GM19328 (cell line): Measurements from ENCODE around the gene TP73.

Experiments used
- ATAC-seq: cut with Tn5 transposase; IDR thresholded peaks from one replicate; pipeline ENCODE4 v1.9.1; 2021; ENCODE audit warnings: mild to moderate bottlenecking, moderate library complexity; ENCODE audit not compliant: unreplicated experiment

Gene TP73

DNA sequence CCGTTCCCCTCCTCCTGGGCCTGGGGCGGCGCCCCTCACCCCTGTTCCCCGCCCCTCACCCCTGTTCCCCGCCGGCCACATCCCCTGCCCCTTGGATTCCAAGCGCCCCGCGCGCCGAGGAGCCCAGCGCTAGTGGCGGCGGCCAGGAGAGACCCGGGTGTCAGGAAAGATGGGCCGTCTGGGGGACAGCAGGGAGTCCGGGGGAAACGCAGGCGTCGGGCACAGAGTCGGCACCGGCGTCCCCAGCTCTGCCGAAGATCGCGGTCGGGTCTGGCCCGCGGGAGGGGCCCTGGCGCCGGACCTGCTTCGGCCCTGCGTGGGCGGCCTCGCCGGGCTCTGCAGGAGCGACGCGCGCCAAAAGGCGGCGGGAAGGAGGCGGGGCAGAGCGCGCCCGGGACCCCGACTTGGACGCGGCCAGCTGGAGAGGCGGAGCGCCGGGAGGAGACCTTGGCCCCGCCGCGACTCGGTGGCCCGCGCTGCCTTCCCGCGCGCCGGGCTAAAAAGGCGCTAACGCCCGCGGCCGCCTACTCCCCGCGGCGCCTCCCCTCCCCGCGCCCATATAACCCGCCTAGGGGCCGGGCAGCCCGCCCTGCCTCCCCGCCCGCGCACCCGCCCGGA is at the start of gene TP73:
TP73 (plus strand) TSS at position 587 of the 618 bp plus-strand sequence. CDS start 29,850 bp downstream, outside the sequence.
- ATAC-seq = no peak

DNA sequence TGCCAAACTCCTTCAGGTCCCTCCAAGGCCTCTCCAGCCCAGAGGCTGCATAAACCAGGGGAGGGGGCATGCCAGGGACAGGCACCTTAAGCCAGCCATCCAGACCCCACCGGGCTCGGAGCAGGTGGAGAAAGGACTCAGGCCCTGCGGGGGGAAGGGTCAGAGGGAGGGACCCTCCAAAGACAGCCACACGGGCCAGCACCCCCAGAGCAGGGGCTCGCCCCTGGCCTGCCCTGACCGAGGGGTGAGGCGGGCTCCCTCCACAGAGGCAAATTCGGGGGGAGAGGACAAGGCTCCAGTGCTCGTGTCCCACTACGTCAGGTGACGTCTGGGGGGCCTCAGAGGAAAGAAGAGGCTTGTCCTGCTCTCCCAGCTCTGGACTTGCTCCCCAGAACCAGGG is 49.2 kb upstream of the TP73 start:
- ATAC-seq = no peak

DNA sequence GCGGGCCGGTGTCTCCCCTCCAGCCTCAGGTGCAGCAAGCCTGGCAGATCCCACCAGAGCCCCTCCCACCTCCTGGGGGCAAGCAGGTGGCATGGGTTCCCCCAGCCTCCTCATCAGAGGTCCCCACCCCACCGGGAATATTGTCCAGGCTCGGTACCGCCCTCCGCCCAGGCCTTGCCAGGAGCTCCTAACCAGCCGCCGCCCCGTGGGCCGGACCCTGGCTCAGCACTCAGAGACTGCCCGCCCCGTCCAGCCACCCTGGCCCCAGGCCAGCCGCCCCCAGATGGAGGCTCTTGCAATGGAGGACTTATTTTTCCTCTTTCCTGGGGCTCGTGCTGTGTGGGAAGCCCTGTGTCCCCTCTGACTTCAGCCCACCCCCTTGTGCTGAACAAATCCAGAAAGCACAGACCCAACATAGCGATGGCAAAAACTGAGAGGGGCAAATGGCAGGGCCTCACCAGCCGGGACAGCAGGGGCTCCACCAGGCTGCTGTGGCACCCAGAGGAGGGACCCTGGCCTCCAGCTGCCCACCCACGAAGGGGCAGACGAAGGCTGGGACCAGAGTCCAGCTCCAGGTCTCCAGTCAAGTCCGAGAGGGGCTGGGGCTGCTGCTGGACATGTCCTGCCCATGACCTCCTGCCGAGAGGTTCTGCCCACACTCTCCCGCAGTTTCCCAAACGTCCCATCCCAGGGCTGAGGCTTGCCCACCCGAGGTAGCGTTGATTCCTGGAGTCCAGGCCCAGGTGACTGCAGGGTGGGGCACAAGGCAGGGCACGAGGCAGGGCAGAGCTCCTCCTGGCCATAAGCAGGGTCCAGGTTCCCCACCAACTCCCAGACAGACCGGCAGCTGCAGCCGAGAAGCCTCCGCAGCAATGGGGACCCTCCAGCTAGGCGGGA is 48.5 kb upstream of the TP73 start:
- no peak for ATAC-seq

DNA sequence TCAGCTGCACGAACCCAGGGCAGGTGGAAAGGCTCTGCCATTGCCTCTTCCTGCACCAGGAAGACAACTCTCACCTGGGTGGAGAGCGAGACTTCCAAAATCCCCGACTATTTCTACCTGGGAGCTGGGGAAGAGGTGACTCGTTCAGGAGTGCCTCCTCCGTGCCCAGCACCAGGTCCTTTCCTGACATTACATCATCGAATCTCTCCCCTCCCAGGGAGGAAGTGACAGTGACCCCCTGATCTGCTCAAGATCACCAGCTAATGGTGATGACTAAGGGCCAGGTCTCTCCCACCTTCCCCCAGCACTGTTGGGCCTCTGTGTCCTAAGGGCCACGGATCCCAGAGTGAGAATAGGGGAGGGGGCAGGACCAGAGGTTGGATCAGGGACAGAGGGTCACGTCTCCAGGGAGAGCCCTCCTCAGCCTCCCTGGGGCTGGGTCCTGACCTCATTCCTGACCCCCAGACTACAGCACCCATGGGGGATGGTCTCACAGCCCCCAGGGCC is 47.8 kb upstream of the TP73 start:
- no peak for ATAC-seq

DNA sequence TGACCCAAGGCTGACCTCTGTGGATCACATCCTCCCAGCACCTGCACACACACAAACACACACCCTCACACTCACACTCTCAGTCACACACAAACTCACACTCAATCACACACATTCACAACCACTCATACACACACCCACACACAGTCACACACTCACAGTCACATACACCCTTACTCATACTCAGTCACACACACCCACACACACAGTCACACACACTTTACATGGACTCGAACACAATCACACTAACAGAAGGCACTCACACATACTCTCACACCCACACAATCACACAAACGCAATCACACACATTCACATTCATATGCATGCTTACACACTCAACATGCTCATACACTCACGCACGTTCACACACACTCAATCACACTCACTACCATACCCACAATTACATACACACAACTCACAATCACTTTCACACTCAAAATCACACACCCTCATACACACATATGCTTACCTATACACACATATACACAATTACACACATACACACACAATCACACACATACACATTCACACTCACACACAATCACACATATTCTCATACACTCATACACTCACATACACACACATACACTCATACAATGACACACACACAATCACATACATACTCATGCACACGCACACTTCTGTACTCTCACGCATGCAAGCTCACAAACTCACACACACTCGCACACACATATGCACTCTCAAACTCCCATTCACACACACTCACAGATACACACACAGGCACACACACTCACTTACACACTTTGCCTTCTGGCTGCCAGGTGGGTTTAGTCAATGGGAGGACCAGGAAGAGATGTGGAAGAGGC is 47.1 kb upstream of the TP73 start:
- no peak for ATAC-seq

DNA sequence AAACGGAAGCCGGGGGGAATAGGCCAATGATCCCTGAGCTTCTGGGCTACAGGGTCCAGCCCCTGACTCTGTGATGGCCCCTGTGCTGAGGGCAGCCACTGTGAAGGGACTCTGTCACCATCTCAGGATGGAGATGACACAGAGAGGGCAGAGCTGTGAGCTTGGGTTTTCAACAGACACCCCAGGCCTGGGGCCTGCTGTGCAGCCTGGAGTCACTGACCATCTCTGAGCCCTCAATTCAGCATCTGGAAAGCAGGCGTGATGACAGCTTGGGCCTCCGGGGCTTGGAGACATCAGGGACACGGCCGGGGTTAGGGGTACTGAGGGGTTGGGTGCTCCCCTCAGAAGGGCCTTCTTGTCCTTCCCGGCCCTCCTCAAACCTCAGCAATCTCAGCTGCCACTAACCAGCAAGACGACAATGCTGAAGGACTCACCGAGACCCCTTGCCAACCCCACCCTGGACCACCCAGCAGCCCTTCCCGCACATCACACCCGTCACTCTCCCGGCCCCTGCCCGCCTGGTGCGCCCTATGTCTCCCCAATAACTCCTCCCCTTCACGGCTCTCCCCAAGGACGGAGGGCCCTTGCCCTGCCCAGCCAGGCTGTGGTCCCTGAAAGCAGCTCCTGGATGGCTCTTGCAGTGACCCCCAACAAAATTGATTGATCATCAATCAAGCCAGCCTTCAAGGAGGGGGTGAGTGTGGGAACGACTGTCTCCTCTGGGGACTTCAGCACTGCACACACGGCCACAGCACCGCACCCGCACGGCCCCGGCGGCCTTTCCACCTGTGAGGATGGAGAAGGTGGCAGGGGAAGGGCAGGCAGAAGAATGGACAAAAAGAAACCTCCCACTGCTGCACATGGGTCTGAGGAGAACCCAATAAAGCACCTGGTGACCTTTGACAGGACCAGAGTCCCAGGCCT is 45.3 kb upstream of the TP73 start:
- ATAC-seq = no peak

DNA sequence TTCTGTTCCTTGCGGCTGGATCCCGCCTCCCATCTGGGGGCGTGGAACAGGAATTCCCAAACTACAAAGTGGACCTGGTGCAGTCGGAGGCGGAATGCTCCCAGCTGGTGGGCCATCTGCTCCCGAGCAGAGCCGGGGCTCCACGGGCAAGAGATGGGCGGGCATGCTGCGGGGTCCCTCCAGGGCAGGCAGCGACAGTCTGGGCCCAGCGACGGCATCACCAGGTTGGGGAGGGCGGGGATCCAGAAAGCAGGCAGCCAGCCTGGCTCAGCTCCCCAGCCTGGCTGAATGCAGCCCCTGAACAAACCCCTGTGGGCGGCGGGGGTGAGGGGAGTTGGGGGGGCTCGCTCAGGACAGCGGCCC is 44.6 kb upstream of the TP73 start:
- no peak for ATAC-seq

DNA sequence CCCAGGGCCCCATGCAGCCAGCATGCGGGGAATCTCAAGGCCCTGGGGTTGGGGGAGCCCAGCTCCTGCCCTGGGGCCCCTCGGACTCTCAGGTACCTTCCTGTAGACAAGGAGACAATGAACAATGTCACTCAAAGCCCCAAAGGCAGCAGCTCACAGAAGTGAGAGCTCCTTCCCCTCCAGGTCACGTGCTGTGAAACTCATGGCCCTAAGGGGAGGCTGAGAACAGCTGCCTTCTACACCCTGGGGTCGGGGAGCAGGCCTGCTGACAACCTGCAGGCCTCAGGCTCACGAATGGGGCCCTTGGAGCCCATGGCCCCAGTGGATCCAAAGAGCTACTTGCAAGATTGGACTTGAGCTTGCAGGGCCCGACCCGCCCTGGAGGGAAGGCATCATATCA is 44.2 kb upstream of the TP73 start:
- no peak for ATAC-seq

DNA sequence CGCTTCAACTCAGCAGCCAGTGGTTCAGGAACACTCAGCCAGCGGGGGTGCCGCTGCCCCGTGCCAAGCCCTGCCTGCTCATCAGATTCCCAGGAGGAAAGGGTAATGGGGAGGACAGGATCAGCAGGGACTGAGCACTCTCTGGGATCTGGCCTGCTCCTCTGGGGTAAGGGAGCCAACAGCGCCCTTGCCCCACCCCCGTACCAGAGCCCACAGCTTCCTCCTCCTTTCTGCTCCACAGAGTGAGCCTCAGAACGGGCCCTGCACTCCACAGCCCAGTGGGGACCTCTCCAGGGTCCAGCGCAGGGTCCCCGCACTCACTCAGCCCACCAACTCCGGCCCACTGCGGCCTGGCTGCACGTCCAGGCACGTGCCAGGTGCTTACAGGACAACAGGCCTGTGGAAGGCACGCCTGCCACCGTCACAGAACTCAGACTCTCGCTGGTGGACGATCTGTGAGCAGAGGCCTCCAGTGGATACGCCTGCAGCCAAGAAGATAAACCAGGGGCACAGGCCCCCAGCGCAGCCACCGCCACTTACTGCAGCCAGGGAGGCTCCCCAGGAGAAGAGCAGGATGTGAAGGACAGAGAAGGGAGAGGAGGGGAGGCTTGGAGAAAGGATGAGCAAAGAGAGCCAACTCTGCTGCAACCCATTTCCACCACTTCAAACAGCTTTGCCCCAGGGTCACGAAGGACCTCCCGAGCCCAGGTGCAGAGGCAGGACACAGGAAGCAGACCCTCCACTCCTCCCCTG is 43.1 kb upstream of the TP73 start:
- ATAC-seq = no peak

DNA sequence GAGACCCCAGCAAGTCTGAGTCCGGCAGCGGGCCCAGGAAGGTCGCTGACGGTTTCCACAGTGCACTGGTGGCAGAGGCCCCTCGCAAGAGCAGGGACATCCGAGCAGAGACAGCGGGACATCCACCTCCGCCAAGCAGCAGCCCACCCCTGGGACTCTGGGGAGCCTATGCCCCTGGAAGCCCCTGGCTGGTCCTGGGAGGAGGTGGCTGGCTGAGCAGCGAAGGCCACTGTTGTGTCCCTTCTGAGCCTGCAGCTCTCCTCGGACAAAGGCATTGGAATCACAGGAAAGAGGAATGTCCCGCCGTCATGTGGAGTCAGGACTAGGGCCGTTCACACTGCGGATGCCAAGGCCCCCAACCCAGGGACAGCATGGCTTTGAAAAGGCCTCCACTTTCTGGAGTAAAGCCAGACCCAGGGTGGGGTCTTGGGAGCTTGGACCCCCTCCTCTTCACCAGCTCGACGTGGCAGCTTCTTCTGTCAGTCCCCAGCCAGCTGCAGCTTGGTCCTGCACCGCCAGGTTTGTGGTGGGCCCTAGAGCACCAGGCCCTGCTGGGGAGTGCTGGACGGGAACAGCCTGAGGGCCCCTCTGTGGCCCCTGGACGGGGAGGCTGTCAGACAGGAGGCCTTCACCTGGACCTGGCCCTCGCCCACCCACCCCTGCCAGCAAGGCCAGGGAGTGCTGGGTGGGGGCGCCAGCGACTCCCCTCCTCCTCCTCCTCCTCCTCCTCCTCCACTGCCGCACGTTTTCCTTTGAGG is 42.4 kb upstream of the TP73 start:
- no peak for ATAC-seq

DNA sequence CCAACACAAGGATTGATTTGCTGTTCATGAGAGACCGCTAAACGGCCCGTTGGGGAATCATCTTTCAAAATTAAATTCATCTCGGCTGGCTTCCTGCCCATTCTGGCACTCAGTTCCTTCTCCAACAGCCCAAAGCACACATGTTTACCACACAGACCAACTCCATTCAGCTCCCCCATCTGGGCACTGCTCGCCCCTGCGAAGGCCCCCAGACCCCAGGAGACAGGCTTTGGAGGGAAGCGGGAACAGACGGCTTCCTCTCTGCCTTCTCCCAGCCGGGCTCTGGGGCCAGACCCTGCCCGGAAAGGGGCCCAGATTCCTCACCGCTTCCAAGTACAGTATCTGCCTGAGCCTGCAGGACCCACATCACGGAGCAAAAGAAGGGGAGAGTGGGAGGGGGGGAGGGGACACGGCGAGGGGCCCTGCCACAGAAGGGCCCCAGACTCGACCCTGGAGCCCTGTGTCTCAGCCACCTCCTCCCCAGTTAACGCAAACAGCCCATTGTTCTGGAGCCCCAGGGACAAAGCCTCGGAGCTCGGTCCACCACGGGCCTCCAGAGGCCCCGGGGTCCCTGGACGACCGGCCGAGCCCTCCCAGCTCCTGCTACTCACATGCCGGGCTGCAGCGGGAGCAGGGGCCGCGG is 41.7 kb upstream of the TP73 start:
- no peak for ATAC-seq

DNA sequence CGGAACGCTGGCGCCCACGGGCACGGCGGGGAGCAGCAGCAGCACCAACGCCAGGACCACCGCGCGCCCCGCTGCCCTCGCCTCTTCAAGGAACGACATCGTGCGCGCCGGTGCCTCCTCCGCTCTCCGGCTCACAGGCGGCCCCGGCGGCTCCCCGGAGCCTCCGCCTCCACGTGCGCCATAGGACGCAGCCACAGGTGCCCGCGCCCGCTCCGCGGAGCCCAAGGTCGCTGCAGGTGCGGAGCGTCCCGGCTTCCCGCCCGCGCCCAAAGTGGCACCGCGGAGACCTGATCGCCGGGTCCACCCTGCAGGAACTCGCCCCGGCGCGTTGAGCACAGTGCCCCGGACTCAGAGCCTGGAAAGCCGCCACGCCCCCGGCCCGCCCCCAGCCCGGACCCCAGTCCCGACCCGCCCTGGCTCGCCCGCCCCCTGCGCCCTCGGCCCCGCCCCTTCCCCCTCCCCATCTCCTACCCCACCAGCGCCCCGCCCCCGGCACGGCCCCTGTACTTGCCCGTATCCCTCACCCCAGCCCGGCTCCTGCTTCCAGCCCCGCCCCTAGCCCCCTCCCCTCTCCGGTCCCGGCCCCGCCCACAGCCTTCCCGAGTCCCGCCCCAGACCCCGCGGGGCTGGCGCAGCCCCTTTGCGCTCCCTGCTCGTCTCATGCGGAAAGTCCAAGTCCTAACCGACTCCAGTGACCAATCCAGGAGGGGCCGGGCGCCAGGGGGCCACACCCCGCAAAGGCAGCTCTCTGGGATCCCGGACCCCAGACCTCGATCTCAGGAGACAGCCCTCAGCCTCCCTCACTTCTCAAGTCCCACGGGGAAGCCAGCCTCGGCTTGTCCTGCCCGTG is 40.9 kb upstream of the TP73 start, which contains the start of gene MEGF6:
MEGF6 (minus strand) TSS at position 339 of the 850 bp plus-strand sequence; CDS start at position 99, 240 bp downstream.
- ATAC-seq = no peak

DNA sequence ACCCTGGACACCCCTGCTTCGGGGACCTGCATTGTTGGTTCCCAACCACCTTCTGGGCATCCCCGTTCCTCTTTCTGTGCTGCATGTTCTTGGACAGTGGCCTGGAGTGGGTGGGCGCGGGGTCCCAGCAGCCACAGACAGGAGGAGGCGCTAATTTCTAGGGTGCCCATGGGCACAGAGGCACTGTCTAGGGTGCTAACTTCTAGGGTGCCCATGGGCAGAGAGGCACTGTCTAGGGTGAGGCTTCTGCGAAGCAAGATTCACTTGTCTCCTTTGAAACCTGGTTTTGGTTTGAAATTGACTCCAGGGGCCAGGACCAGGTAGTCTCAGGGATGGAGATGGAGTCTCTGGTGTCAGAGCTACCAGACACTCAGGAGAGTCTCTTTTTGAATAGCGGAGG is 40.2 kb upstream of the TP73 start:
- ATAC-seq = no peak

DNA sequence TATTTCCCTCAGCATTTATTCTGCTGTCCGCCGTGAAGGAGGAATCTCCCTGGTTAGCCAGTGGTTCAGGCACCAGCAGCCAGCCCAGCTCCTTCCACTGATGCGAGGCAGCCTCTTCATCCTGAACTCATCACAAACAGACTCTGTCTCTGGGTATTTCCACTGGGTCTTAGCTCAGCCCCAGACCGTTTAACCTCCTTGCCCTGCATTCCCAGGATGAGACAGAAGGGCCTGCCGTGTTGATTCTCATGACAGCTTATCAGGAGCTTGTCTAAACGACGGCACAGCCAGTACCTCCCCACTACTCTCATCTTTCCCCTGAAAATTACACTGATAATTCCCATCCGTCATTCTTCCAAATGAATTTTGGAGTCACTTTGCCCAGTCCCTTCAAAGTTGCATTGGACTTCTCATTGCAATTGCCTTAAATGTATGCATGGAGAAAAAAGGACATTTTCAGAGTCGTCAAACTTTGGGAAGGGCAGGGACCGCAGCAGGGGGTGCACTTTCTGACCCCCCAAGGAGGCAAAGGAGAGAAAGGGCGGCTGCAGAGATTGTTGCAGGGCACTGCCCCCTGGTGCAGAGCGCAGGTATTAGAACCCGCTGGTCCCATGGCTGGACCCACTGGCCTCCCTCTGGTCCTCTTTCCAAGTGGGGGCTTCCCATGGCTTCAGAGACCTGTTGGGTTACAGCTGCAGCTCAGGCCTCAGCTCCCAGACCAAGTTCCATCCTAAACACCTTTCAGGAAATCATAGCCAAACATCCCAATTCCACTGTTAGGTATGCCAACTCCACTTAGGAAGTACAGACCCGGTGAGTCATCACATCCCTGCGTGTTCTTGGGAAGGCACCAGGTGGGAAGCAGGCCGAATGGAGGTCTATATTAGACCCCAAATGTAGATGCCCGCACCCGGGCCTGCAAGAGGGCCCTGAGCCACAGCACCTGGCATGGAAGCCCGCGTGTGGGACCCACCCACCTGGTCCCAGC is 37.3 kb upstream of the TP73 start:
- ATAC-seq = no peak

DNA sequence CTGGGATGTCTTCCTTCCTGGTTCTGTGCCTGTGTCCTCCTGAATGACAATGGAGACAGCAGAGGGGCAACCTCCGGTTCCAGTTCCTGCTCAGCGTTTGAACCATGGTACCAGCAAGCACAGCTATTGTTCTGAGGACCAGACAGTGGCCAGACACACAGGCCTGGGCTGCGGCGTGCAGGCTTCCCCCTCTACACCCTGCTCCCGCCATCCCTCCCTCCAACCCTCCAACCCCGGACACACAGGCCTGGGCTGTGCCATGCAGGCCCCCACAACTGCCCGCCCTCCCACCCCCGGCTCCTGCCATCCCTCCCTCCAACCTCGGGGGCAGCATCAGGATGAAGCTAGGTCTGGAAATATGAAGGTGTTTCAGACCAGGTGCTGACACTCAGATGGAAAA is 35.5 kb upstream of the TP73 start:
- ATAC-seq = no peak

DNA sequence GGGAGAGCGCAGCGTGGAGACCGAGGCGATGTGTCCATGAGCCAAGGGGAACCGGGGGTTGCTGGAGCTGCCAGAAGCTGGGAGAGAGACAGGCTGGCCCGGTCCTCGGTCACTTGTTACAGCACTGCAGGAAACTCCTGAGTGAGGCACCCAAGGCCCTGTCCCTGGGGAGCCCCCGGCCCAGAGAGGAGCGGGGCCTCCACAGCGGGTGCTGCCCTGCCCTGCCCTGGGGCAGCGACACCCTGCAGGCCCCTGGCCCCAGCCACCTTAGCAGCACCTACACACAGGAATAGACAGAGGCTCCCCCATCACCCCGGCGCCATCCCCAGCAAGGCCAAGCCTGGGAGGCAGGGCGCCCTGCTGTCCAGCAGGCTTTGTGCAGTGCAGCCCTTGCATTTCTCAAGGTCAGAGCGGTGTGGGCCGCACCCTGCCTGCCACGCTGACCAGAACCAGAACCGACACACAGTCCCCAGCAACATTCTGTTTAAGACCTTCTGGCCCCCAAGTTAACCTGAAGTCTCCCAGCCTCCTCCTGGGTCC is 34.4 kb upstream of the TP73 start:
- no peak for ATAC-seq
